Stimulated activated CD8-positive, alpha-beta memory T cell treated with anti-CD3 and anti-CD28 coated beads, Interleukin-15, amount 100 ng/mL, for 48 hours (primary cell): Measurements from ENCODE around the gene GATB.

ENCODE experiments used
- DNase-seq, 2 donors: peaks; one replicate each; pipeline ENCODE4 v3.0.0-alpha.2; 2020; ENCODE audit warnings: low read depth in 2 of 2

The GATB gene

DNA sequence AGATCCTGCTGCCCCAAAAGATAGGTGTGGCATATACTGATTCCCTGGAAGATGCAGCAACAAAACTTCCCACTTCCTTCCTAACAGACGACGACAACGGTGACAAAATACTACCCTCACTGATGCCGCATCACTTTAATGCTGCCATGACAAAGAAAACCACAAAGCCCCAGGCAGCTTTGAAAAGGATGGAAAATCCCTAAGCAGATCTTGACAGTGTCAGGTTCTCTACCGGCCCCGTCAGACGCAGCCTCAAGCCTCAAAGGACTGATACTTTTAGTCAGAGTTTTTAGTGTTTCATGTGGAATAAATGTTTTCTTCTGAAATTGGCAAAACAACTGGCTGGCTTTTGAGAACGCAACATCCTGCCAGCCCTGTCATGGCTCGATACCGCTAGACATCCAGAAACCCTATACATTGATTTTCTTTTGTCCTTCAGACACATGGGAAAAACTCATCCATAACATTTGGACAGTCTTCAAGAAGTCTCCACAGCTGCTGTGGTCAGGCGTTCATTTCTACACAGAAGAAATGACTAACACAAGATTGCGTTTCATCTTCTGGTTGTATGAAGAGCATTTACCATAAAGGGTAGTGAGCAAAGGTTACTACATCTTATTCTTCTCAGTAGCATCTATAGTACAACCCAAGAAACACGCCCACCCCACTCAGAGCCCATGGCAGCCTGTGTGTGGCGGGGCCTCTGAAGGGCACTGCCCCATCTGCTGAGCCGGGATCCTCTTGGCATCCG, 60.1 kb downstream of the GATB start:
- no peak for DNase-seq

- DNase-seq, result no peak
These were observed 62.6 kb downstream of the GATB start for GRCh38 chr4:151698213-151698612.

DNA sequence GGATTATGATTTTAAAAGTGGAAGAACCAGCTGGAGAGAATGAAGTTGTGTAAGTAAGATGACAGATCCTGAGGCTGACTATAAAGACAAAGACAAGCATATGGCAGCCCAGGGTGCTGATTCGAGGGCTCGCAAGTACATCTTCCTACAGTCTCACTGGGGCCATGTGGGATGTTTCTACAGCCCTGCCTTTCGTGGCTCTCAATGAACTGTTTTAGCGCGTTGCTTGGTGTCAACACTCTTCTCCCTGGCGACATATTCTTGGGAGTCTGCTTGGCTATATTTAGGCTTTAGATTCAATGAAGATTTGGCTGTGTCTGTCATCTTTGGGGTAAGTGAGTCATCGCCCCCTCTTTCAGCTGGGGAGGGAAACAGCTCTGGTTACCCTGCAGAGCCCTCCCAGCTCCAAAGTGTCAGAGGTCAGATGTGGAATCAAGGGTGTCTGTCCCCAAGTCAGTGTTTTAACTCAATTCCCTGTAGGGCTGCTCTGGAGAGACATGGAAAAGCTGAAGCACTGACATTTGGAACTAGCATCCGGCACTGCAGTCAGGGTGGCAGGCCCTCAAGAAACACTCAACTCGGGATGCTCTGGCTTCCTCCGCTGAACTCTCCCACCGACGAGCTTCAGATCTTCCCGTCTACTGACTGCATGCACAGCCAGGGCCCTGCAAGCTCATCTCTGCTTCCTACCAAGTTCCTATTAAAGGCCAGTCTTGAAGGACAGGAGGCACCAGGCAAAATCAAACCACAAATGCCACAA, 65.7 kb downstream of the GATB start:
- no peak for DNase-seq

DNA sequence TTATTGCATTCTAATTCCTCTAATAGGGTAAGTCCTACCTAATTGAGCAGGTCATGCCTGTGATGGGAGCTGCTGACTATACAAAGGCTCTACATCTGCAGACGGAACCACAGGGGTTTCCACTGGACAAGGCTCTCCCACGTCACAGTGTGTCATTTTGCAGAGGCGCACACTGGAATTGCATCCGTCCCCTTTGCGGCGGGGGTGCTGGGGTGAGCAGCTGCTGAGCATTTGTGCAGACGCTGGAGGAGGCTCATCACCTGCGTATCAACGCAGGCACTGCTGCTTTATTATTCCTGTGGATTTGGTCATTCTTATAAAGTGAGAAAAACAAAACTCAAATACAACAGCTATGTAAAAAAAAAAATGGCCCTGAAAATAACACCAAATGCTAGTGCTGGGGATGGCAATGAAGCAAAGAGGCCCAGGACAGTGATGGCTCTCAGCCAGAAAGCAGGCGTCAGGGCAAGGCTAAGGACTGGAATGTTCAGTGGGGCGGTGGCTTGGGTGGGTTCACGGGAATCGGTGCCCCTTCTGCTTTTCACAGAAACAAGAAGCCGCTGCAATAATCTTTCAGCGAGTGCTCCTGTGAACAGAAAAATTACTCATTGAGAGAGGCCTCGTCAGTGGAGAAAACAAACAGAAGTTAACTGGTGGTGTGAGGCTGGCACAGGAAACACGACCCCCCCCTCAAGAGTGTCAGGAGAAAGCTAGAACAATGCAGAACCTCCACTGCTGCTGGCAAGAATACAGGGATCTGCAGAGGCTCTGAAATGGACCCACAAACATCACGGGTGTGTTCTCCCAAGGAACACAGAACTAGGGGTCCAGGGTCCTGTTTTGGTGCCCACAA, 67.8 kb downstream of the GATB start:
- no peak for DNase-seq

GRCh38 chr4:151692443-151692782, 68.4 kb downstream of the GATB start:
- DNase-seq, result no peak

DNA sequence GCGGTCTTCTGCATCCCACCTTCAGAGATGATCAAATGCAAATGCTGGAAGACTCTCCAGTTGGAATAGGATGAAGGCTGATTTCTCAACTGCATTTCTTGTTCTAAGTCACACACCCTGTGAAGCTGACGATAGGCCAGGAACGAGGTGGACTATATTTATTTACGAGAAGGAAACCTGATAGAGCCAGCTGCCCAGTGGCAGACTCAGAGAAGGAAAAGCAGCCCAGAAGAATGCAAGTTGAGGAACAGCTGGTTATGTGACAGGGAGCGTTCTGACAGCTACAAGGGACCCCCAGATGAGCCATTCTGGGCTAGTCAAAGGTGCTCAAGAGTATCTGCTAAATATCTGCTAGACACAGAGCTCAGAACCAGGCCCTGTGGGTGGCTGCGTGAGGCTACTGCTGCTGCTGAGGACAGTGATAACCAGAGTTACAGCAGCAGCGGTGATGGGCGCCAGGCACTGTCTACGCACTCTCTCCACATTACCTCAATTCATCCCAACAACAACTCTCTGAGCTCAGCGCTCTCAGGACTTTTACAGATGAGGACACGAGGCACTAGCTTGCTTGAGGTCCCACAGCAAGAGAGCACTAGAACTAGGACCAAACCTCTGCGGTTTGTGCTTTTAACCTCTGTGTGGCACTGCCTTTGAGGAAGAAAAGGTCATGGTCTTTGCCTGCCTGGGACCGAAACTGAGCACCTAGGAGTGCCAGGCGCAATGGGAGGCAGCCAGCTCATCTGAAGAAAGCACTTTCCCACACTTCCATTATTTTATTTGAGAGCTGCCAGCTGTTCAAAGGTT, 69.0 kb downstream of the GATB start:
- no peak for DNase-seq

GRCh38 chr4:151690876-151691275, 69.9 kb downstream of the GATB start:
- no peak for DNase-seq

GRCh38 chr4:151690164-151690870, 70.5 kb downstream of the GATB start:
- no peak for DNase-seq

GRCh38 chr4:151689211-151689991, 71.4 kb downstream of the GATB start:
- no peak for DNase-seq

GRCh38 chr4:151688785-151689043, 72.1 kb downstream of the GATB start:
- DNase-seq, result no peak

DNA sequence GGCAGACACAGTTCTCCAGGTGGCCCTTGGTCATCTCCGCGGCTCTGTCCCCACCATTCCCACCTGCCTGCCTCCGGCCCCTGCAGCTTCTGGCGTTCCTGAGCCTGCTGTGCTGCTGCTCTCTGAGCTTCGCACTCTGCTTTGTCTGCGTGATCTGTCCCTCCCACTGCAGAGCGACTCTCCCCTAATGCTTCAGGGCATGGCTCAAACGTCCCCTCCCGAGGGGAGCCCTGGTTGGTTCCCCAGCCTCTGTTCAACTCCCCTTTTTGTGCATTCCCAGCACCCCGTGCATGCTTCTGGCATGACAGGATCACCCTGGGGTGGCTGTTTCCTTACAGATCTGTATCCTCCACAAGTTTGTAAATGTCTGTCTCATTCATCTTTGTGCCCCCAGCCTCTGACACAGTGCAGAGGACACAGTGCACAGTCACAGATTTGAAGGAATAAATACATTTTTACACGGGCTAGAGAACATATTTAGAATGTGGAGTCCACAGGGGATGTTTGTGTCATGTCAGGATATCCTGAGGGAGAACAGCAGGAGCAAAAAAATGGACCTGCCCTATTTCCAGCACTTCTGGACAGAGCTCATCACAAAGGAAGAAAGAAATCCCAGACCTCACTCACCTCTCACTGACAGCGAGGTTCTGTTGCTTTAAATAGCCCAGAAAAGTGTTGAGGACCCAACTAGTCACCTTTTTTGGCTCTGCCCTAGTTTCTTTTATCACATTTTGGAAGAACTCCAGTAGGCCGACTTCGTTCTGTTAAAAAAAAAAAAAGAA, 72.6 kb downstream of the GATB start:
- DNase-seq, result no peak

GRCh38 chr4:151687021-151687640, 73.7 kb downstream of the GATB start:
- no peak for DNase-seq

- no peak for DNase-seq
These were observed 75.5 kb downstream of the GATB start for GRCh38 chr4:151685303-151685702.

DNA sequence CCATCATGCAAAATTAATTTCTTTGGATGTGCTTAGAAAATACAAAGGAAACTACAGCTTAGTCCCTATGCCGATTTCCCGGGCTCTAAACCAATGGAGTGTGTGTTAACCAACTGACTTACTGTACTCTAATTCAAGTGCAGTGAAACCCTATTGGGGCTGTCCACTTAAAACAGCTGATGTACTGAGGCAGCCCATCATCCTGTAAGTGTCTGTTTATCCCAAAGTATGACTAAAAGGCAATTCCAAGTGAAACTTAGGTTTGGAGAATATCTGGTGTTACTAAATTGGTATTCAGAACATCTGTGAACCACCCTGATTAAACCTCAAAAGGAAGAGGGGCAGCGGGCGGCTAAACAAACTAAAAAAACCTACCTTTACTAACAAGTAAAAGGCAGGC, 79.7 kb downstream of the GATB start:
- DNase-seq, result no peak

GRCh38 chr4:151679231-151679630, 81.6 kb downstream of the GATB start:
- no peak for DNase-seq

- DNase-seq, result no peak
These were observed 82.5 kb downstream of the GATB start for GRCh38 chr4:151678048-151678872.

- no peak for DNase-seq
These were observed 83.6 kb downstream of the GATB start for GRCh38 chr4:151677193-151677592.

DNA sequence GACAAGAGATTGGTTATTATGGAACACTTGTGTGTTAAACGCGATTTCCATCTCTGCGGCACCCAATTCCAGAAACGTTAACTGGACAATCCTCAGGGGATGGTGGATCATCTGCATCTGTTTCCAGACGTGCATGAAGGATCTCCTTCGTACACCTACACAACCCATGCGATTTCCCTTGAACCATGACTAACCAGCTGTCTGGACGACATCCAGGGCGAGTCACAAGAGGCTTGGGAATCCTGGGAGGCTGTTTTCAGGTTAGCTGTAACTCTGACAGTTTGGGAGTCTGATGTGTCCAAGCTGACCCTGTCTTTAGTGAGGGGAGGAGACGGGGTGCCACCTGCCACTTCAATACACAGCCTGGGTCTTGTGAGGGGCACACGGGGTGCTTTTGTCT, 84.5 kb downstream of the GATB start:
- DNase-seq, result no peak
